GM20431 (cell line): ENCODE measurements around the gene TMCC3.
"Not testable (repeated sequence)": the region's sequence is repeated elsewhere in the genome, so short reads cannot be mapped to it uniquely, and the experiment has no call there.

ENCODE experiments used
- in situ Hi-C: fragments of 300-500 bp; cut with MseI, MboI; formaldehyde crosslinking; loops from one replicate; pipeline ENCODE4 v1.15.0; 2020; ENCODE audit warnings: low sequenced_read_pairs; ENCODE audit not compliant: unreplicated experiment

Gene TMCC3, protein sequence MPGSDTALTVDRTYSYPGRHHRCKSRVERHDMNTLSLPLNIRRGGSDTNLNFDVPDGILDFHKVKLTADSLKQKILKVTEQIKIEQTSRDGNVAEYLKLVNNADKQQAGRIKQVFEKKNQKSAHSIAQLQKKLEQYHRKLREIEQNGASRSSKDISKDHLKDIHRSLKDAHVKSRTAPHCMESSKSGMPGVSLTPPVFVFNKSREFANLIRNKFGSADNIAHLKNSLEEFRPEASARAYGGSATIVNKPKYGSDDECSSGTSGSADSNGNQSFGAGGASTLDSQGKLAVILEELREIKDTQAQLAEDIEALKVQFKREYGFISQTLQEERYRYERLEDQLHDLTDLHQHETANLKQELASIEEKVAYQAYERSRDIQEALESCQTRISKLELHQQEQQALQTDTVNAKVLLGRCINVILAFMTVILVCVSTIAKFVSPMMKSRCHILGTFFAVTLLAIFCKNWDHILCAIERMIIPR

GRCh38 chr12:94650143-94651056, at the start of gene TMCC3:
TMCC3 (minus strand) TSS chr12:94650557; CDS start chr12:94650430, 127 bp downstream.
- in situ Hi-C loops, result no loop called here

DNA sequence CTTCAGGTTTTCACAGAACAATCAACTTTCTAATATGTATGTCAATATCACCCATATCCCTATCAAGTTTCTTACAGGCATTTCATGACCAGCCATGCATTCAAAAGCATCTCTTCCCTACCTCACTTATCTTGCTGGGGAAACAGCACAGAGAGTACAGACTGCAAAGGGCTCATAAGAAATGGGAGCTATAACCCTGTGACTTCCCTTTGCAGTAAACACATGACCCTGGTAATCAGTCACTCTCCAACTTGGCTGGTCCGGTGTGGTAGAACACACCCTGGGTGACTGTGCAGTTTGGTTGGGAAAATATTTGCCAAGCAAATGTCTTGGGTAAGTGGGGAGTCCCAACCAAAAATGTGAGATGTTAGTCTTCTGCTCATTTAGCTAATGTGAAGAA, 49.4 kb upstream of the TMCC3 start:
- in situ Hi-C loops, result no loop called here

- in situ Hi-C loops, result no loop called here
Measured at GRCh38 chr12:94698578-94698977, 48.2 kb upstream of the TMCC3 start.

- in situ Hi-C loops, result no loop called here
Measured at GRCh38 chr12:94697631-94698030, 47.3 kb upstream of the TMCC3 start.

- in situ Hi-C loops, result no loop called here
Measured at GRCh38 chr12:94694732-94695131, 44.4 kb upstream of the TMCC3 start.

GRCh38 chr12:94692826-94693225, 42.5 kb upstream of the TMCC3 start:
- in situ Hi-C loops, result not testable (repeated sequence)

GRCh38 chr12:94690198-94690771, 39.9 kb upstream of the TMCC3 start:
- in situ Hi-C loops, result no loop called here

DNA sequence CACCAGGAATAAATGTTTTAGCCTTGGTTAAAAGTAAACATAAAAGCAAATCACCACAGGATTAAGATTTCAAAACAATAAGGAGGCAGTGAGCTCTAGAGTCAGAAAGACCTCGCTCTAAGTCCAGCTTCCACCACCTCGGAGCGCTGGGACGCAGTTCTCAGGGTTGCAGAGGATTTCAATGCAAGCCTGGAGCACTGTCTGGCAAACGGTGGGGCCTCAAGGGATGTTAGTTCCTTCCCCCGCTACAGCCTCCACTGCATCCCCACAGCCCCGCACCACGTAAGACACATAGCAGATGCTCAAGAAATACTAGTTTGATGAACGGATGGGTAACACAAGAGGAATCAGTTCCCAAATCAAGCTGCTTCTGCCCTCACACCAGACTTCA, 39.3 kb upstream of the TMCC3 start:
- in situ Hi-C loops, result no loop called here

GRCh38 chr12:94689002-94689645, 38.8 kb upstream of the TMCC3 start:
- in situ Hi-C loops, result no loop called here

- in situ Hi-C loops, result no loop called here
Measured at GRCh38 chr12:94687891-94688290, 37.5 kb upstream of the TMCC3 start.

GRCh38 chr12:94686834-94687628, 36.7 kb upstream of the TMCC3 start:
- in situ Hi-C loops, result no loop called here

GRCh38 chr12:94684416-94685142, 34.2 kb upstream of the TMCC3 start:
- in situ Hi-C loops, result no loop called here

DNA sequence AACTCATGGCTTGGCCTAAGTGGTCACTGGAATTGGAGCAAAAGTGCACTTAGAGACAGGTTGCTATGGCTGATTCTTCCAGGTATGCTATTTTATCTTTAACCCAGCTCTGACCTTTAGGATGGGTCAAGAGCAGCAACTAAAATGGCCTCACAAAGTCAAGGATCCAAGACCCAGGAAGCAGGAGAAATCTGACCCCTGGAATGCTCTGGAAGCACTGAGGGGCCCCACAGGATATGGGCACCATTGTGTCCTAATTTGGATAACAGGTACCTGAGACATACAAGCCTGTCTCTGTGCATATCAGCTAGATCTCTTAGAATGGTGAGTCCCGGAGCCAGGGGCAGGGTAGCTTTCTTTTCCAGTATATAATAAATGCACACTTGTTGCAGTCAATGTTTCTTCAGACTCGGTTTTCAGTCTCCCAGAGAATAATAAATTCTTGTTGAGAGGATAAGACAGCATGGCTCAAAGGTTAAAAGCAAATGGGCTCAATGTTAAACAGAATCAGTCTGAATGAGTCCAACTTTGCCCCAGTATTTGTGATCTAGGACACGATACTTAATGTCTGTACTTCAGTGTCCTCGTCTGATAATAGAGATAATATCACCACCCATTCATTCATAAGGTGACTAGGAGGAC, 29.3 kb upstream of the TMCC3 start:
- in situ Hi-C loops, result no loop called here

- in situ Hi-C loops, result no loop called here
Measured at GRCh38 chr12:94678849-94679248, 28.5 kb upstream of the TMCC3 start.

DNA sequence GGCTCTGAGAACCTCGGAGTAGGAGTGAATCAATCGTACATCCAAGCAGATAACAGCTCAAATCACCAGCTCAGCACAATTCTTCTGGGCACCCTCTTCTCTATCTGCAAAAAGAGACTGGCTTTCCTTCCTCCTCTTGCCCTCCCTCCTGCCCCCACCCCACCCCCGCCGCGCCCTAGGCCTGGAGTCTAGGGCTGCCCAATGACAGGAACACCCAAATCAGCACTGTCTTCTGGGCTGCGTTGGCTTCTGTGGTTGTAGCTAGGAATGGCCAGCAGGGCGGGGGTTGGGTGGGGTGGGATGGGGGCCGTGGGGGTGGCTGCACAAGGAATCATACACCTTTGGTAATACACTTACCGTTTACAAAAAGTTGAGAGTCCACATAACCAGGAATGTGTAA, 28.0 kb upstream of the TMCC3 start:
- in situ Hi-C loops, result no loop called here

DNA sequence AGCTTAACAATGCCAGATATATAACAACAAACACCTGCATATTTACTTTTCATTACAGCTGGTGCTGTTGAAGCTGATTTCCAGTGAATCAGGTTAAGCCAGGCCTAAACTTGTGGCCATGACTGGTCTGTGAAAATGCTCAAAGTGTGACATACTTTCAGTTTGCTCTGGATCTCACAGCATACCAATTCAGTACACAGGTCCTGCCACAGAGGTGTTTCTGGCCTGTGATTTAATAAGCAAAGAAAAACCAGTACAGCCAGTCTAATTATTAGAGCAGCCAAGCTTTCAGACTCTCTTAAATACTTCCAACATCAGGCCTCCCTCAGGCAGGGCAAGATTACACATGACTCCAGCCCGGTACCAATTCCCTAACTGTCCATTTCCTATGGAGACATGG, 27.4 kb upstream of the TMCC3 start:
- in situ Hi-C loops, result no loop called here

DNA sequence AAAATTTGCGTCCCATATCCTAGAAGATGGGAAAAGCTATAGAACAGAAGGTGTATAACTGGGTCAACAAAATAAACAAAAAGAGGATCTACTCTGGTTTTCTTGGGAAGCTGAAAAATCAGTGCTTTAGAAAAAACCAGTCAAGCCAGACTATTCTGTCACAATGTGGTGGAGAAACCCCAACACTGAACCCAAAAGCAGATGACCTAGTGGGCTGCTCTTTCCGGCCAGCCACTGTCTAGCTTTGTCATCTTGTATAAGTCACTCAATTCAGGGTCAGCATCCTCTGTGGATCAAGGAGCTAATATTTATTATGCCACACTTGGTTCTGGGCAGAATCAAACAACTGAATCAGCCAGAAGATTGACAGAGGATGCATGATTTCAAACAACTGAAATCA, 26.6 kb upstream of the TMCC3 start:
- in situ Hi-C loops, result no loop called here

- in situ Hi-C loops, result no loop called here
Measured at GRCh38 chr12:94676031-94676641, 25.8 kb upstream of the TMCC3 start.
